ENCODE results near the gene FKBP6. TPM values are rescaled to one million over a fixed set of nuclear protein-coding genes. Genes with fewer than 3 reads are reported as not detected.
A peak's percentile ranks its signal among the peaks of the same experiment; 100 is the strongest.

The FKBP6 gene
- total RNA-seq, 1 donor from 2014 or later = not detected

GRCh38 chr7:73332447-73332846, 4.5 kb downstream of the FKBP6 start:
- no peaks in the 10 kb centered on the region for H3K27me3 Mint-ChIP-seq
- H3K4me3 Mint-ChIP-seq (ENCODE audit: low read depth) = no peak overlapping the region
- no peak overlapping the region for H3K27ac Mint-ChIP-seq
- peaks cover 12% of the 10 kb centered on the region for H3K4me1 Mint-ChIP-seq (ENCODE audit: low read depth)
- DNase-seq (ENCODE audit: low spot score, unreplicated experiment) = no peak
- no peaks in the 10 kb centered on the region for H3K9me3 Mint-ChIP-seq (ENCODE audit: low read depth)
- TF ChIP-seq CTCF (IDR thresholded peaks at IDR 0.05; ENCODE audit: unreplicated experiment) = no peak
- H3K36me3 Mint-ChIP-seq (ENCODE audit: insufficient read depth) = no peaks in the 10 kb centered on the region

GRCh38 chr7:73338321-73338720, 10.4 kb downstream of the FKBP6 start:
- H3K4me1 Mint-ChIP-seq (ENCODE audit: low read depth) = peaks cover 18% of the 10 kb centered on the region
- TF ChIP-seq CTCF (IDR thresholded peaks at IDR 0.05; ENCODE audit: unreplicated experiment) = no peak

GRCh38 chr7:73340514-73340913, 12.6 kb downstream of the FKBP6 start:
- Mint-ChIP-seq H3K9me3 (ENCODE audit: low read depth) (no peaks in the 10 kb centered on the region), H3K27me3 (peaks cover 3% of the 10 kb centered on the region), H3K36me3 (ENCODE audit: insufficient read depth) (no peaks in the 10 kb centered on the region), H3K4me3 (ENCODE audit: low read depth) (no peak overlapping the region), H3K4me1 (ENCODE audit: low read depth) (peaks cover 31% of the 10 kb centered on the region), H3K27ac (peak overlapping the region; percentile 80)
- DNase-seq (ENCODE audit: low spot score, unreplicated experiment) = no peak
- no peak for TF ChIP-seq CTCF (IDR thresholded peaks at IDR 0.05; ENCODE audit: unreplicated experiment)

More at GRCh38 chr7:73338321-73338720, 10.4 kb downstream of the FKBP6 start:
- Mint-ChIP-seq H3K4me3 (ENCODE audit: low read depth) (no peak overlapping the region), H3K27ac (no peak overlapping the region), H3K27me3 (peaks cover 3% of the 10 kb centered on the region), H3K9me3 (ENCODE audit: low read depth) (no peaks in the 10 kb centered on the region), H3K36me3 (ENCODE audit: insufficient read depth) (no peaks in the 10 kb centered on the region)
- DNase-seq (ENCODE audit: low spot score, unreplicated experiment) = no peak

GRCh38 chr7:73341877-73342276, 13.9 kb downstream of the FKBP6 start:
- DNase-seq (ENCODE audit: low spot score, unreplicated experiment) = no peak
- H3K36me3 Mint-ChIP-seq (ENCODE audit: insufficient read depth) = no peaks in the 10 kb centered on the region
- no peaks in the 10 kb centered on the region for H3K9me3 Mint-ChIP-seq (ENCODE audit: low read depth)
- TF ChIP-seq CTCF (IDR thresholded peaks at IDR 0.05; ENCODE audit: unreplicated experiment) = no peak
- H3K27ac Mint-ChIP-seq = peak overlapping the region; percentile 7
- H3K27me3 Mint-ChIP-seq = peaks cover 3% of the 10 kb centered on the region
- H3K4me3 Mint-ChIP-seq (ENCODE audit: low read depth) = no peak overlapping the region
- H3K4me1 Mint-ChIP-seq (ENCODE audit: low read depth) = peaks cover 34% of the 10 kb centered on the region

GRCh38 chr7:73342645-73343044, 14.7 kb downstream of the FKBP6 start:
- Mint-ChIP-seq H3K4me3 (ENCODE audit: low read depth) (no peak overlapping the region), H3K27me3 (peaks cover 3% of the 10 kb centered on the region), H3K9me3 (ENCODE audit: low read depth) (no peaks in the 10 kb centered on the region), H3K27ac (peak overlapping the region; percentile 78), H3K4me1 (ENCODE audit: low read depth) (peaks cover 33% of the 10 kb centered on the region), H3K36me3 (ENCODE audit: insufficient read depth) (no peaks in the 10 kb centered on the region)
- DNase-seq (ENCODE audit: low spot score, unreplicated experiment) = no peak
- TF ChIP-seq CTCF (IDR thresholded peaks at IDR 0.05; ENCODE audit: unreplicated experiment) = peak; percentile 53

Measured in progenitor cell of endocrine pancreas (in vitro differentiated cells).